Measurements from ENCODE around the gene MS4A10.

MS4A10 gene

DNA sequence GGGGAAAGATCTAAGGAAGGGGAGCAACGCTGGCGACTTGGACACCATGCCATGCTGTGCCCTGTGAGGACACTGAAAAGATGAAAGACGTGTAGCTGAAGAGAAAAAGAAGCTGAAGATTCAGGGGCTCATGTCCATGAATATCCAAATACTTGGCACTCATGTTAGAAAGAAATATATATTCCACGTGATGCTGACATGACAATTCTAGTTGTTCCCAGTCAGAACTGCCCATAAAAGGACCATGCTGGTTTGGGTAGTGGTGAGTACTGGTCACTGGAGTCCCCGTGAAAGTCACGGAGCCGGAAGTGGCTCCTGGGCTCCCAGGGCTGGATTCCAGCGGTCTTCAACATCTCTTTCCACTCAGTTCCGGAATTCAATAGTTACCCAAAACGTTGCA lies 18.6 kb upstream of the MS4A10 start:
- DNase-seq (ENCODE audit: low read depth): no peak

DNA sequence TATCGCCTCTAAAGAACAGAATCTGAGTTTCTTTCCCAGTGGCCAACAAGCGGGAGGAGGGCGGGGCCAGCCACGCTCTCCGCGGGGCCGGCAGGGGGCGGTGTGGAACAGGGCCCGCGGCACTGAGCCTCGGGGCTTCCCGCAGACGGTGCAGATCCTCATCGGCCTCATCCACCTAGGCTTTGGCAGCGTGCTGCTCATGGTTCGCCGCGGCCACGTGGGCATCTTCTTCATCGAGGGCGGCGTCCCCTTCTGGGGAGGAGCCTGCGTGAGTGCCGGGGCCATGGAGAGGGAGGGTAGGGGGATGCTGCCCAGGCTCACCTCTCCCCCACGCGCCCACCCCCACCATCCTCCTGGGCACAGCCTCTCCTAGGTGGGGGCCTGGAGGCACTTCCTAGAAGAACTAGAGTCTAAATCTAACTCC lies 17.7 kb upstream of the MS4A10 start:
- DNase-seq (ENCODE audit: low read depth): no peak

DNA sequence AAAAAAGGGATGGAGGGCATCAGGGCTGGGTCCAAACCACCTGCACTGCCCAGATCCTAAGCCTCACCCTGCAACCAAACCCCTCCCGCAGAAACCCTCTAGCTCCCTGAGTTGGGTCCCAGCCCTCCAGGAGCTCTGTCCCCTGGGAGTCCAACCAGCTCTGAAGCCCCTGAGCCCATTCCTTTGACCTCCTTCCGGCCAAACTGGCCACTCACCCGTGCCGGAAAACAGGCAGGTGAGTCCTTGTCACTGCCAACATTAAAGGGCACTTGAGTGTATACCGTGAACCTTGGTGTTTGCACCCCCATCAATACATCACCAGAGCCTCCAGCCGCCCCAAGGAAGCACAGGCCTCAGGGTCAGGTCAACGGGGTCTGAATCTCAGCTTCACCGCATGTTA lies 16.9 kb upstream of the MS4A10 start:
- DNase-seq (ENCODE audit: low read depth): no peak

DNA sequence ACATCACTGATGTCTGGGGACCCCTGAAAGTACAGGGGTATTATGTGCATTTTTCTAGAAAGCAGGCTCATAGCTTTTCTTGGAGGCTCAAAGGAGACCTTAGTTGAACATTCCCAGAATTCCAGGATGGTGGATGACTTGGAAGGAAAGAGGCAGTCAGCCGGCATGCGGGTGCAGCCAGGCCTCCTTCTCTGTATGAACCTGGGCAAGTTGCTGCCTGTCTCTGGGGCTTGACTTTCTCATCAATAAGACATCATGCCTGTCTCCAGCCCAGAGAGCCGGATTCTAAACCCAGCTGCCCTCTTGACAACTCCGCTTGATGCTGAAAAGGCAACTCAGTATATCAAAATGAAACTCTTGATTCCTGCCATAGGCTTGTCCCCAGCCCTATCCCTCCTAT lies 15.9 kb upstream of the MS4A10 start:
- DNase-seq (ENCODE audit: low read depth): no peak

DNA sequence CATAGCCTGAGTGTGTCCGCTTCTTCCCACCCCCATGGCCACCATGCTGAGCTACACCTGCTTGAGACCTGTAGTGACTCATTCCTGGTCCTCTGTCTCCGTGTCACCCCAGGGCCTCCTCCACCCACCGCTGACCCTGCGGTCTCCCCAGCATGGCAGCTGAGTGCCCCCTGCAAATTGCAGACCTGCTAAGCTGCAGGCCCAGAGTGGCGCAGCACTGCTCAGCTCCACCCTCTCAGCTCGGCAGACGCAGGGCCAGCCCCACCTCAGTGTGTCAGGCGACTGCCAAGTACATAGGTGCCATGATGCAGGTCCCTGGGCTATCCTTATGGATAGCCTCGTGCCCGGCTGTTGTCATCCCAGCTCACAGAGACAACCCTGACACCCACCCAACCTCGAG lies 15.3 kb upstream of the MS4A10 start:
- DNase-seq (ENCODE audit: low read depth): no peak

DNA sequence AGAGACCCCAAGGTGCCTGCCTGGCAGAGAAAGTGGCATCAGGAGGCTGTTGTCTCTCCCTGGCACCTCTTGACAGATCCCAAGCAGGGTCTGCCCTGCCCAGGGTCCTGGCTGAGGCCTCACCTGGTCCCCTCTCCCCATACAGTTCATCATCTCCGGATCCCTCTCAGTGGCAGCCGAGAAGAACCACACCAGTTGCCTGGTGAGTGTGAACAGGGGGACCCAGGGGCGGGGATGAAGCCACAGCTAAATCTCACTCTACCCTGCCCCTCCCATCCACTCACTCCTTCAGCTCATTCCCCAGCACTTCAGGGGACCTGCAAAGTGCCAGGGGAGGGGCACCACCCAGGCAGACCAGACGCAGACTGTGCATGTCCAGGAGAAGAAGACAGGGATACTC lies 14.0 kb upstream of the MS4A10 start:
- DNase-seq (ENCODE audit: low read depth): no peak

DNA sequence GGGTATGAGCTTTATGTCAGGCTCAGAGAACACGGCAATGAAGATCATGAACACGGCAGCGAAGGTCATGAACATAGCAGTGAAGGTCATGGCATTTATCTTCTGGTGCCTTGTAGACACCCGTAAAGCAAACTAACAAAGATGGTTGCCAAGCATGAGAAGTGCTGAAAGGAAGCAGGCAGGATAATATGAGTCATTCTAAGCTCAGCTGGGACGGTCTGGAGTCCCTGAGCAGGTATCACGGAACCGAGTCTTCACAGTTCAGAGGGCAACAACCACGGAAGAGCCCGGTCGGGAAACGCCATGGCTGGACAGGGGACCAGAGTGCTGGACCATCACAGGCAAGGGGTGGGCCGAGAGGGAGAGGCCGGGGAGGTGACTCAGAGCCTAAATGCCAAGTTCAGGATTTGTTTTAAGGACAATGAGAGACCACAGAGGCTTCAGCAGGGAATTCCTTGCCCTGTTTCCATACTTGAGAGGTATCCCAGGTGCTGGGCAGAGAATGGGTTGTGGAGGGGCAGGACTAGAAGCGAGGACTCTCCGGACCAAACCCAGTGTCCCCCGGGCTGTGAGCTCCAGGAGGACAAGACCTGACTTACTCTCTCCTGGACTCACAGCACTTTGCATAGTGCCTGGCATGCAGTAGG lies 13.1 kb upstream of the MS4A10 start:
- no peak for DNase-seq (ENCODE audit: low read depth)

DNA sequence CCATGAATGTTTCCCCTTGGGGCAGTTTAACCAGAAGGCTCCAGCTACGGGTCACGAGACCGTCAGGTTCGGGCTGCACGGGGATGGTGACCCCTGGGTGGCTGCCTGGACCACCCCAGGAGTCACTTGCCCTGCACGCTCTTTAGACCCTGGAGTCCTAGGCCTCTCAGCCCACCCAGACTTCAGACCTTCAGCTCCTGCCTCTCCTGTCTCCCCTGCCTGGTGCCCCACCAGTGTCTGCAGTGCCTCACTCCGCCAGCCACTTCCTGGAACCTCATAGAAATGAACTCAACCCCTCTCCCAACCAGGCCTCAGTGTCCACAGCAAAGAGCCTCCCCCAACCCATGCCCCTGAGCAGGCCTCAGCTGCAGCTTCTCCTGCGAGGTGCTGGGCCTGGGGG lies 12.5 kb upstream of the MS4A10 start:
- no peak for DNase-seq (ENCODE audit: low read depth)

DNA sequence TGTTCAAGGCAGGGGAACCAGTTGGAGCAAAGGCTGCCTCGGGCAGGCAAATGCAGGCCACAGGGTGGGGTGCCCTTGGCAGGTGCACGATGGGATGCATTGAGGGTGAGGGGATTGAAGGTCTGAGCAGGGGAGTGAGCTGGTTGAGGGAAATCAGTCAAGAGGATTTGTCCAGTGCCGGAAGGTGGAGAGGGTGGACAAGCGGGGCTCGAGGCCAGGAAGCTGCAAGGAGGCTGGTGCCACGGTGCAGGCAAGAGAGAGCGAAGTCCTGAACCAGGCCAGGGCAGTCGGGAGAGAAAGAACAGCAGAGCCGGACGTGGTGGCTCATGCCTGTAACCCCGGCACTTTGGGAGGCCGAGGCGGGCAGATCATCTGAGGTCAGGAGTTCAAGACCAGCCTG lies 10.4 kb upstream of the MS4A10 start:
- DNase-seq (ENCODE audit: low read depth): no peak

DNA sequence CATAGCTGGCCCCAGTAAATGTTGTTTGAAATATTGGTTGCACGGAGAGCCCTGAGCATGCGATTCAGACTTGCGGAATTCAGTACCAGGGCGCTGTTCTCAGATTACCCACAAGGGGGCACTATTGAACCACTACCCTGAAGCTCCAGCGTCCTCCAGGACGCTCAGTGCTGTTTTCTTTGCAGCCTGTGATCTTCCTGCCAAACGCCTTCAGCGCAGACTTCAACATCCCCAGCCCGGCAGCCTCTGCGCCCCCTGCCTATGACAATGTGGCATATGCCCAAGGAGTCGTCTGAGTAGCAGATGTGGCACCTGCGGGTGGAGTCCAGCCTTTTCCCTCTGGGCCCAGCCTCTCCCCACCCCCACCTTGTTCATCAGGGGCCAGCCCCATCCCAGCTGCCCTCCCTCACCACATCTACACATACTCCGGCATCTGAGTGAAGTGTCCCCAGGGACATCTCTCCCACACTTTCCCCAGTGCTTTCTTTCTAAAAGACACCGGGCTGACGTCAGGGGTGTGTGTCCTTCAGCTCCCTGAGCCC lies 9.6 kb upstream of the MS4A10 start:
- peak; percentile 78 for DNase-seq (ENCODE audit: low read depth)

DNA sequence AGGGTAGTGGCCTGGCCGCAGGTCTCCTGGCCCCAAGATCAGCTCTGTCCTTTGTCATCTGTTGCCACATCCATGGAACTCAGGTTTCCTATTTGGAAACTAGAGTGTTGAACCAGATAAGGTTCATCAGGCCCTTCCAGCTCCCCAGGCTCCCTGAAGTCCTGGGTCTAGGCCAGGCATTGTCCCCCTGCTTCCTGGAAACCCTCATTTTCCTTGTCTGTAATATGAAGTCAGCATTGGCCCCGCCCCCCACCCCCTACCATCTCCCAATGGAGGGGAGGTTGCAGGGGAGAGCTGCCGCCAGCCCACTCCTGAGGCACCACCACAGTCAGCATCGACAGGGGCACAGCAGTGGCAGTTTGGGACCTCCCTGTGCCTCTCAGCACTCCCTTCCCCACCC lies 9.0 kb upstream of the MS4A10 start:
- no peak for DNase-seq (ENCODE audit: low read depth)

DNA sequence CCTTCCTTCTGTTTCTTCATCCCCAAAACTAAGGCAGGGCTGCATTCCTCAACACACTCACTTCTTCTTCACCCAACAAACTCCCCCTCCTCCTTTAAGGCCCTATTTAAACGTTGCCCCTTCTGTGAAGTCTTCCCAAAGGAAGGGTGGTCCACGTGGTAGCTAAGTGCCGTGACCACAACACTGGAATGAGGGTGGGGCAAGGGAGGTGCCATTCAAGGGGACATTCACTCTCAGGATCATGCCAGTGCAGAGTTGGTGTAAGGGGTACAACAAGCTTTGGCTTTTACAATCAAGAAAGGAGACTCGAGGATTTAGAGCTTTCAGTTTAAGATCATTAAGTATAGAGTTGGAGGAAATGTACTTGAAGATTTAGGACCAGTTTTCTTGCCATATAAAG lies 8.0 kb upstream of the MS4A10 start:
- DNase-seq (ENCODE audit: low read depth): no peak

DNA sequence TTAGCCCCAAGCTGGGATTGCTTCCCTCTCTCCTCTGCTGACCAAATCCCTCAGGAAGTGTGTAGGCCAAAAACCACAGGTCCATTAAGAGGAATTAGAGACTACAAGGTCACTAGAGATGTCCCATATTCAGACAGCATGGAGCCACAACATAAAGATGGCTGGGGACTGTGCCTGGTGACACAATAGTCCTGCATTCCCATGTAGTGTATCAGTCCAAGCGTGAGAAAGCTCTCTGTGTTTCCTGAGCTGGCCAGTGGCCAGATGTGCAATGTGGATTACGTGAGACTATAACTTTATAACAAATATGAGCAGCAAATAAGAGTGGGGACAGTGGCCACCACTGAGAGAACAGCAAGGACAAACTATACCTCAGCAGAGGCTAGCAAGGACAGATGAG lies 7.6 kb upstream of the MS4A10 start:
- DNase-seq (ENCODE audit: low read depth): peak; percentile 38

DNA sequence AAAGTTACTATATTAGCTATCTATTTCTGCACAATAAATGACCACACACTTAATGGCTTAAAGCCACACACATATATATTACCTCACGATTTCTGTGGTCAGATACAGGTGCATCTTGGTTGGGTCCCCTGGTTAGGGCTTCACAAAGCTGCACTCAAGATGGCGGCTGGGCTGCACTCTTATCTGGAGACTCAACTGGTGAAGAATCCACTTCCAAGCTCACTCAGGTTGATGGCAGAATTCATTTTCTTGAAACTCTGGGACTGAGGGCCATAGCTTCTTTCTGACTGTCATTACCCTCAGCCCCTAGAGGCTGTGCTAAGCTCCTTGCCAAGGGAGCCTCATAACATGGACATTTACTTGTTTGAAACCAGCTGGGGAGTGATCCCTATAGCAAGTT lies 5.1 kb upstream of the MS4A10 start:
- no peak for DNase-seq (ENCODE audit: low read depth)

DNA sequence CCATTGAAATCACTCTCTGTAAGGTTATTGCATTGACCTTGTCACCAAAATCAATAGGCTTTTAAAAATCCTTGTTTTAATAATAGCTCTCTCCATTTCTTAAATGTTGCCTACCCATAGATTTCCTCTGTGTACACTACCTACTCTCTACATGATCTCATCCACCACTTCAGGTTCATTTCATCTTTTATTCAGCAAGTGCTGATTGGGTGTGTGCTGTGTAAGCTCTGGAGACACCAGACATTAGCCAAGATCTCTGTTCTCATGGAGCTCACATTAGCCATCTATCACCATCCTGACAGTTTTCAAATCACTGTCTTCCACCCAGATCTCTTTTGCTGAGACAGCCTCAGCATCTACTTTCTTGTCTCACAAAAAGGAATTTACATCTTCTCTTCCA lies 4.4 kb upstream of the MS4A10 start:
- no peak for DNase-seq (ENCODE audit: low read depth)

DNA sequence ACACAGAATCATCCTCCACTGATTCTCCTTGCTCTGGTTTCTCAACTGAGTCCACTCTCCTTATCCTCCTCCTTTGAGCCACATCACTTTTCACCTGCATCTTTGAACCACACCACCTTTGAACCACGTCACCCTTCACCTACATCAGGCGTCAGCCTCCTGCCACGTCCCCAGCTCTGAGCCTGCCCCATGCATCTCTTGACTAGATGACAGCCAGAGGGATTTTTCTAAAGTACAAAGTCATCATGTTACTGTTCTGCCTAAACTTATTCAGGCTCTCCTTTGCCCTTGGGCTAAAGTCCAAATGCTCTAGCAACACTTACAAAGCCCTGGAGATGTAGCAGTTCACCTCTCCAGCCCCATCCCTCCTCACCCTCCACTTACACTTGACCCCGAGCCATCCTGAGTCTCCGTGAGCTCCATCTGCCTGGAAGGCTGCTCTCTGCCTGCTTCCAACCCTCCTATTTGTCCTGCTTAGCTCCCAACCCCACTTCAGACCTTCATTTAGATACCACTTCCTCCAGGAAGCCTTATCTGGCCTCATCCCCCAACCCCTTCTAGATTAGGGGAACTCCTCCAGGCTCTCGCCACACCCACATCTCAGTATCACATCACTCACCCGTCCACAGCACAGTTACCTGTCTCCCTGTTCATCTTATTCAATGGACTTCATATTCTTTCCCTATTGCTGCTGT lies 3.7 kb upstream of the MS4A10 start:
- no peak for DNase-seq (ENCODE audit: low read depth)

DNA sequence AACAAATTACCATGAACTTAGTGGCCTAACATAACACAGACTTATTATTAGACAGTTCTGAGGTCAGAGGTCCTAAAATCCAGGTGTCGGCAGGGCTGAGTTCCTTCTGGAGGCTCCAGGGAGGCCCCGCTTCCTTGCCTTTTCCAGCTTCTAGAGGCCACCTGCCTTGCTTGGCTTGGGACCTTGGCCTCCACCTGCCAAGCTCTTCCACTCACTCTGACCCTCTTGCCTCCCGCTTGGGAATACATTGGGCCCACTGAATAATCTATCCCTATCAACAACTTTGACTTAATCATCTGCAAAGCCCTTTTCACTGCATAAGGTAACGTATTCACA lies 3.2 kb upstream of the MS4A10 start:
- DNase-seq (ENCODE audit: low read depth): no peak

DNA sequence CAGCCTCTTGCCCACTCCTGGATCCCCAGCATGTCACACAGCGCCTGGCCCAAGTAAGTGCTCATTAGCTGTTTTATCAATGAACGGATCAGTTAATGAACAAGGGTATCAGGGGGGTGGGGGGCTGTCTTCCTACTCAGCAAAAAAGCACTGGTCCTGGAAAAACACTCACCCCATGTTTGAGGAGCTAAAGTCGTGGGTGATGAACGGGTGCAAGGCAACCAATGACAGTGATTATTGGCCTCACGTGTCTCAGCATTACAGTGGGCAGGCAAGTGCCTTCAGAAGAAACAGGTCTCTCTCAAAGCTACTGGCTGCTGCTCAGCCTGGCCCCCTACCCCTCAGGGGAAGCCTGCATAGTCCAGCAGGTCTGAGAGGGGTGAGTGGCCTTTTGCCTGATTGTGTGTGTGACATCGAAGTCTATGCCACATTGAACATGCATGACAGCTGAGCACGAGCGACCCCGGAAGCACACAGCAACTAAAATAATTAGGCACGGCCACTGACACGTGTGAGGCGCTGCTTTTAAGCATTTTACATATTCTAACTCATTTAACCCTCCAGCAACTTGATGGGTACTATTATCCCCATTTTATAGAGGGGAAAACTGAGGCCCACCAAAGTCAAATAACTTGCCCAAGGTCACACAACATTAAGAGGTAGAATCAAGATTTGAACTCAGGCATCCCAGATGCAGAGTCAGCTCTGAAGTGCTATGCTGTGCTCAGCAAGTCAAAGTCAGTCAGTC lies 2.6 kb upstream of the MS4A10 start:
- DNase-seq (ENCODE audit: low read depth): no peak

DNA sequence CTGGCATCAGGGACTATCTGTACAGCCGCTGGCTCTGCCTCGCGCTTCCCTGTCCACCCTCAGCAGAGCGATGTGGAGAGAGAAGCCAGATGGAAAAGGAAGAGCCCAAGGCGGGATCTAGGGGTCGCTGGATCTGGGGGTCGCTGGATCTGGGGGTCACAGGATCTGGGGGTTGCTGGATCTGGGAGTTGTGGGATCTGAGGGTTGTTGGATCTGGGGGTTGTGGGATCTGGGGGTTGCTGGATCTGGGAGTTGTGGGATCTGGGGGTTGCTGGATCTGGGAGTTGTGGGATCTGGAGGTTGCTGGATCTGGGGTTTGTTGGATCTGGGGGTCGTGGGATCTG lies 2.0 kb upstream of the MS4A10 start:
- no peak for DNase-seq (ENCODE audit: low read depth)

DNA sequence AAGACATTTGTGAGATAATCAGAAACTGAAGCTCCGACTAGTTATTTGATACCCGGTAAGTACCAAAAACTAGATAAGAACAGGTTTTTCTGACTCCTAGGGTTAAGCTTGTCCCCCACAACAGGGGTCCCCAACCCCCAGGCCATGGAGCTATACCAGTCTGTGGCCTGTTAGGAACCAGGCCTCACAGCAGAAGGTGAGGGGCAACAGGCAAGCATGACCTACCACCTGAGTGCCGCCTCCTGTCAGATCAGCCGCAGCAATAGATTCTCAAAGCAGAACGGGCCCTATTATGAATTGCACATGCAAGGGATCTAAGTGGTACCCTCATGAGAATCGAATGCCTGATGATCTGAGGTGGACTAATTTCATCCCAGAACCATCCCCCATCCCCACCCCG lies 1.2 kb upstream of the MS4A10 start:
- no peak for DNase-seq (ENCODE audit: low read depth)

DNA sequence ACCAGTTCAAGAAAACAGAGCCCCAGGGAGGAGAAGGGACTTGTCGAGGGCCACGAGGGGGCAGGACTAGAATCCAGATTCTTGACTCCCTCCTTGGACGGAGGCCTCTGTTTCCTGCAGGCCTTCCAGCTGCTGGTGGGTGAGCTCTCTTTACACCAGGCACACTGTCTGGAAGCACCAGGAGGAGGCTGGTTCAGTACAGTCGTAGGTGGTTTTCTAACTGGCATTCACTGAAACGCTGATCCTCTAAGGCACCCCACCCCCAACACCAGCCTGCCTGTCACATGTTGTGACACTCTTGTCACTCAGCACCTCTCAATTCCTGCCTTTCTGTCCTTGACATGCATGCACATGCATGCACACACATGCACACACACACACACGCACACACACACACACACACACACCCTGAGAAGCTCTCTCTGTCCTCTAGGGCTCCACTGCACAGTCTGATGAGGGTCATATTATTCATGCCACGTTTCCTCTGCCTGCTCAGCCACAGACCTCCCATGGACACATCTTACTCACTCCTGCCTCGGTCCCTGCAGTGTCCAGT lies 751 bp downstream of the MS4A10 start:
- DNase-seq (ENCODE audit: low read depth): no peak

DNA sequence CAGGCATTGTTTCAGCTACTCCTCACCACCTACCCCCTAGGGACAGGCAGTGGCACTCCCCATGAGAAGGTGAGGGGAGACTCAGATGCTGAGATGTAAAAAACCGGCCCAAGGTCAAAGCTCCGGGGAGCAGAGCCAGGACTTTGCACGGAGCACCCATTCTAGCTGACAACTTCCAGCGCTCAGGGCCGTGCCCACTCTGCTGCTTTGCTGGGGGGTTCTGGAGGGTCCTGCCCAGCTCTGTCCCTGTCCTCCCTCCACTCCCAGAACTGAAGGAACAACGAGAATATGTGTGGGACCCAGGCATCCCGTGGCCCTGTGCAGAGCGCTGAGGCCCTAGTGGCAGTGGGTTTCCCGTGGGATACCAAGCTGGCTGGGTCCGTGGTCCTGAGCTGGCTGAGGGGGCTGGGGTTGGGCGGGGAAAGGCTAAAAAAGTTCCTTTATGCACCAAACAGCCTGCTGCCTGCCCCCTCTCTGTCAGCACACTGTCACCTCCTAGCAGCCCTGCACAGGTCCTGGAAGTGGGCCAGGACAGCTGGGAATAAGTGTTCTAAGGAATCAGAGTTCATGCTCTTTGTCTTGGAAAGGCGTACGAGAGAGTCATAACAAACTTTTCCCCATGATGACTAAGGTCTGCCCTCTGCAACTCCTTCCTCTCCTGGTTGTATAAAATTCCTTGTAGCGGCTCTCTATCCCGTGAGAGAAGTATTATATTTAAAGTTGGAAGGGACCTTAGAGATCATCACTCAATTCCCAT lies 1.9 kb downstream of the MS4A10 start:
- peak; percentile 29 for DNase-seq (ENCODE audit: low read depth)
